ENCODE data around the gene METTL26. TPM values are rescaled to one million over a fixed set of nuclear protein-coding genes. Genes with fewer than 3 reads are reported as not detected.

Gene METTL26
- total RNA-seq, 1 donor, result 76.0 TPM

DNA sequence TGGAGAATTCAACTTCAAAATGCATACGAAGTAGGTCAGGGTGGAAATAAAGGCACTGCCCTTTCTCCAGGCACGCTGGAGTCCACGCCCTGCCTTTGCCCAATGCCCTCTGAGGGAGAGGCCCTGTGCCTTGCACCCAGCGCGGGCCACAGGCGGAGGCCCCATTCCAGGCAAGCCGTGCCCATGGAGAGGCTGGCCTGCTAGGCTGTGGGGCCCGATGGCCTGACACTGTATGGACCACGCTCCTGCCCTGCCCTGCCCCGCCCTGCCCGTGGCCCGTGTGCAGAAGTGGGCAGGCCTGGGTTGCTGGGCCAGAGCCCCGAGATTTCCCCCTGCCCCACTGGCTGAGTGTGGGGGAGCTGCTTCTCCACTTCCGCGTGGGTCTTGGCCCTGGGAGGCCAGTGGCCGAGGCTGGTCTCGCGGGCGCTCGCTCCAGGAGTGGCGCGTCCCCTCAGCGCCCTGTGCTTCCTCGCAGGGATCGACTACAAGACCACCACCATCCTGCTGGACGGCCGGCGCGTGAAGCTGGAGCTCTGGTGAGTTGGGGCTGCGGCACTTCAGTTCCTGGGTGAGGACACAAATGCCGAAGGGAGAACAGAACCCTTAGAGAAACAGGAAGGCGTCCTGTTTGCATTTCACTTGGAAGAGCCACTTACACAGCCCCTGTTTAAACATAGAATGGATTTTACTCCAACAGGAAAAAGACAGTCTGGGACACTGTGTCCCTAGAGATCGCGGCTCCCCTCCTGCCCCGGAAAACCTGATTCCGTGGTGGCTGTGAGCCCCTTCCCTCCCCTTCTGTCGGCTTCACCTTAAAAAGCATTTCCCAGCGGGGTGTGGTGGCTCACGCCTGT is 19.1 kb downstream of the METTL26 start:
- Histone ChIP-seq H3K27ac (ENCODE audit: low read depth, low read length) (no peak overlapping the region), H4K20me1 (ENCODE audit: insufficient read depth, low read length) (peaks cover 17% of the 10 kb centered on the region), H3K4me1 (ENCODE audit: insufficient read depth, low read length) (no peaks in the 10 kb centered on the region), H3K27me3 (ENCODE audit: insufficient read depth, low read length) (no peaks in the 10 kb centered on the region), H3K36me3 (ENCODE audit: insufficient read depth, low read length) (no peaks in the 10 kb centered on the region), H3K4me2 (ENCODE audit: insufficient read depth, low read length) (no peak overlapping the region), H2AFZ (ENCODE audit: low read length) (no peak overlapping the region), H3K79me2 (ENCODE audit: insufficient read depth, low read length) (peaks cover 15% of the 10 kb centered on the region), H3K9me3 (ENCODE audit: low read depth, low read length) (no peaks in the 10 kb centered on the region), H3K4me3 (ENCODE audit: insufficient read depth, low read length) (no peak overlapping the region)
- peak; percentile 79 for DNase-seq (ENCODE audit: insufficient read length, low spot score, missing footprints)
- TF ChIP-seq, protein P1, sequence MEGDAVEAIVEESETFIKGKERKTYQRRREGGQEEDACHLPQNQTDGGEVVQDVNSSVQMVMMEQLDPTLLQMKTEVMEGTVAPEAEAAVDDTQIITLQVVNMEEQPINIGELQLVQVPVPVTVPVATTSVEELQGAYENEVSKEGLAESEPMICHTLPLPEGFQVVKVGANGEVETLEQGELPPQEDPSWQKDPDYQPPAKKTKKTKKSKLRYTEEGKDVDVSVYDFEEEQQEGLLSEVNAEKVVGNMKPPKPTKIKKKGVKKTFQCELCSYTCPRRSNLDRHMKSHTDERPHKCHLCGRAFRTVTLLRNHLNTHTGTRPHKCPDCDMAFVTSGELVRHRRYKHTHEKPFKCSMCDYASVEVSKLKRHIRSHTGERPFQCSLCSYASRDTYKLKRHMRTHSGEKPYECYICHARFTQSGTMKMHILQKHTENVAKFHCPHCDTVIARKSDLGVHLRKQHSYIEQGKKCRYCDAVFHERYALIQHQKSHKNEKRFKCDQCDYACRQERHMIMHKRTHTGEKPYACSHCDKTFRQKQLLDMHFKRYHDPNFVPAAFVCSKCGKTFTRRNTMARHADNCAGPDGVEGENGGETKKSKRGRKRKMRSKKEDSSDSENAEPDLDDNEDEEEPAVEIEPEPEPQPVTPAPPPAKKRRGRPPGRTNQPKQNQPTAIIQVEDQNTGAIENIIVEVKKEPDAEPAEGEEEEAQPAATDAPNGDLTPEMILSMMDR (IDR thresholded peaks at IDR 0.05; ENCODE audit: extremely low read depth, low read depth, low read length), result no peak

DNA sequence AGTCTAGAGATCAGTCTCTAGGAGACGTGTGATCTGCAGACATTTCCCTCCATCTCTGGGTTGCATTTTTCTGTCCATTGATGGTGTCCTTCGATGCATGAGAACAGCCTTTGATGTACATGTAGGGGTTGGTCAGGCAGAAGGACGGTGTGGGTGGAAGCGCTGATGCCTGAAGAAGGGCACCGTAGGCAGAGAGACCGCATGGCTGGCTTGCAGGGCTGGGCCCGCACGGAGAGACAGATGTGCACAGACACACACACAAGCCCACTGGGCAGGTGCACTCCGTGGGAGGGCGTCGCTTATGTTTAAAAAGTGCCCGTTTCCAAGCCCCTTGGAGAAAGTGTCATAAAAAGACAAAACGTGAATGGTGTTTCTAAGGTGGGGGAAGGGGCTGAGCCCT is 21.0 kb downstream of the METTL26 start:
- H3K4me1 ChIP-seq (ENCODE audit: insufficient read depth, low read length), result no peaks in the 10 kb centered on the region
- H3K27me3 ChIP-seq (ENCODE audit: insufficient read depth, low read length), result no peaks in the 10 kb centered on the region
- H2AFZ ChIP-seq (ENCODE audit: low read length), result no peak overlapping the region
- no peak overlapping the region for H3K27ac ChIP-seq (ENCODE audit: low read depth, low read length)
- no peak overlapping the region for H3K4me3 ChIP-seq (ENCODE audit: insufficient read depth, low read length)
- peaks cover 18% of the 10 kb centered on the region for H3K79me2 ChIP-seq (ENCODE audit: insufficient read depth, low read length)
- no peak overlapping the region for H3K4me2 ChIP-seq (ENCODE audit: insufficient read depth, low read length)
- TF ChIP-seq, protein P1 (IDR thresholded peaks at IDR 0.05; ENCODE audit: extremely low read depth, low read depth, low read length), result no peak
- H4K20me1 ChIP-seq (ENCODE audit: insufficient read depth, low read length), result peaks cover 12% of the 10 kb centered on the region
- H3K9me3 ChIP-seq (ENCODE audit: low read depth, low read length), result no peaks in the 10 kb centered on the region
- peak; percentile 34 for DNase-seq (ENCODE audit: insufficient read length, low spot score, missing footprints)
- no peaks in the 10 kb centered on the region for H3K36me3 ChIP-seq (ENCODE audit: insufficient read depth, low read length)

DNA sequence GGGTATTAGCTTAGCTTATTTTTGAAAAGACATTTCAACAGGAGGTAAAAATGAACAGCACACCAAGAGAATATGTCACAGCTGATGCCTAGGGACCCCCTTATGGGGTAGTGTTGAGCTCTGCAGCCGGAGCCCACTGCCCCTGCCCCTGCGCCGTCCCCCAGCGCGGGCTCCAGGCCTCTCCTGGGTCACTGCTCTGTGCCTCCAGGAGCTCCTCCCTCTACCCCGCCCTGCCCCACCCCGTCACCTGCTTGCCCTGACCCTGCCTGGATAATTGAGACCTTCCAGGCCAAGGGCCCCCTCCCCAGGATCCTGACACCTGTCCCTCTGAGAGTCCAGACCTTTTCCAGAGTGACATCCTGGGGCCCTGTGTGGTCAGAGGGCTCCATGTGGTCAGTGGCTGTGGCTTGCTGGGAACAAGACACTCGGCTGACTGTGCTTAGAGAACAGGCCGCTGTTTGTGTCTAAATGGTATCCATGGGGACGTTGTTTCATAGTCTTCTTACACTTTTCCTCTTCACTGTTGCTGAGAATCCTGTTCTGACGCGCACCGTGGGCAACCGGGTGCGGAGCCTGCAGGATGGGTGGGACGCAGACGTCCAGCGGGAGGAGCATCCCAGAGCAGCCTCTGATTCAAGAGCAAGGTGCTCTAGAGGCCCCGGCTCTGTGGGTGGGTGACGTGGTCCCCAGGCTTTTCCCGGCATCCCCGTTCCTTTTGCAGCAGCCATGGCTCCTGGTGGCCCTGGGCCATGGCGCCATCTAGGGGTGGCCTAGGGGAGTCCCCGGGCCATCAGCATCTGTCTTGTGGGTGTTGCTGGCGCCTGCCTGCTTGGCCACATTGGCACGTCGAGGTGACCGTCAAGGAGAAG is 25.4 kb downstream of the METTL26 start:
- H3K36me3 ChIP-seq (ENCODE audit: insufficient read depth, low read length), result no peaks in the 10 kb centered on the region
- peaks cover 26% of the 10 kb centered on the region for H4K20me1 ChIP-seq (ENCODE audit: insufficient read depth, low read length)
- TF ChIP-seq, protein P1 (IDR thresholded peaks at IDR 0.05; ENCODE audit: extremely low read depth, low read depth, low read length), result peak; percentile 53
- DNase-seq (ENCODE audit: insufficient read length, low spot score, missing footprints), result peak; percentile 97
- H3K4me2 ChIP-seq (ENCODE audit: insufficient read depth, low read length), result peak overlapping the region; percentile 29
- H3K4me1 ChIP-seq (ENCODE audit: insufficient read depth, low read length), result no peaks in the 10 kb centered on the region
- no peaks in the 10 kb centered on the region for H3K27me3 ChIP-seq (ENCODE audit: insufficient read depth, low read length)
- H2AFZ ChIP-seq (ENCODE audit: low read length), result peak overlapping the region; percentile 50
- H3K79me2 ChIP-seq (ENCODE audit: insufficient read depth, low read length), result peaks cover 37% of the 10 kb centered on the region
- no peak overlapping the region for H3K27ac ChIP-seq (ENCODE audit: low read depth, low read length)
- H3K4me3 ChIP-seq (ENCODE audit: insufficient read depth, low read length), result peak overlapping the region; percentile 15
- H3K9me3 ChIP-seq (ENCODE audit: low read depth, low read length), result no peaks in the 10 kb centered on the region

DNA sequence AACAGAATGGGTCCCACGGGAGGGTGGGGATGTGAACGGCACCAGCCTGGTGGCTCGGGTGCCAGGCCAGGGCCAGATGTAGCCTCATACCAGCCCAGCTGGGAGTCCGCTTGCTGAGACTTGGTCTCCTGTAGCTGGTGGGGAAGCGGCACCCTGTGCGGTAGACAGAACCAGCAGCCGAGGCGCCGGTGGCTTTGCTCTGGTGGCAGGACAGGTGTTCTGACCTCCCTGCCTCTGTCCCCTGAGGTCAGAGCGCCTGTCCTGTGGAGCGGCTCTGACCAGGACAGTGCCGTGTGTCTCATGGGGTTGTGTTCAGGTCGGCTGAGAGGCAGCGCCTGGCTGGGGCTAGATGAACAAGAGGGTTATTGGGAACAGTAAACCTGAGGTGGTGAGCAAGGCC is 26.1 kb downstream of the METTL26 start:
- peak; percentile 45 for DNase-seq (ENCODE audit: insufficient read length, low spot score, missing footprints)
- H3K4me2 ChIP-seq (ENCODE audit: insufficient read depth, low read length), result no peak overlapping the region

More for the DNA sequence above, 26.1 kb downstream of the METTL26 start:
- TF ChIP-seq, protein P1 (IDR thresholded peaks at IDR 0.05; ENCODE audit: extremely low read depth, low read depth, low read length), result no peak
- no peaks in the 10 kb centered on the region for H3K9me3 ChIP-seq (ENCODE audit: low read depth, low read length)
- H3K4me1 ChIP-seq (ENCODE audit: insufficient read depth, low read length), result no peaks in the 10 kb centered on the region
- no peaks in the 10 kb centered on the region for H3K27me3 ChIP-seq (ENCODE audit: insufficient read depth, low read length)
- peaks cover 39% of the 10 kb centered on the region for H3K79me2 ChIP-seq (ENCODE audit: insufficient read depth, low read length)
- no peak overlapping the region for H3K27ac ChIP-seq (ENCODE audit: low read depth, low read length)
- peaks cover 29% of the 10 kb centered on the region for H4K20me1 ChIP-seq (ENCODE audit: insufficient read depth, low read length)
- no peak overlapping the region for H2AFZ ChIP-seq (ENCODE audit: low read length)
- H3K4me3 ChIP-seq (ENCODE audit: insufficient read depth, low read length), result no peak overlapping the region
- H3K36me3 ChIP-seq (ENCODE audit: insufficient read depth, low read length), result no peaks in the 10 kb centered on the region

All from osteoblast (primary cell).